Stimulated activated CD4-positive, alpha-beta T cell treated with anti-CD3 and anti-CD28 coated beads, Interleukin-1b, Interleukin-23, amount 100 ng/mL, for 24 hours (primary cell): ENCODE data around the gene TECPR2.

Source experiments
- DNase-seq, 4 experiments: peaks; one replicate each; pipeline ENCODE4 v3.0.0-alpha.2; 2020; ENCODE audit warnings: low read depth in 4 of 4, low spot score in 1 of 4

The TECPR2 gene

GRCh38 chr14:102461490-102462338, 99.0 kb downstream of the TECPR2 start:
- DNase-seq, result no peak

- no peak for DNase-seq
Measured at GRCh38 chr14:102462391-102462790, 99.7 kb downstream of the TECPR2 start.

- DNase-seq, result no peak
Measured at GRCh38 chr14:102464006-102464405, 101.3 kb downstream of the TECPR2 start.

GRCh38 chr14:102464846-102465341, 102.2 kb downstream of the TECPR2 start:
- DNase-seq, result no peak

- DNase-seq, result no peak
Measured at GRCh38 chr14:102469261-102469660, 106.5 kb downstream of the TECPR2 start.

GRCh38 chr14:102471921-102472790, 109.4 kb downstream of the TECPR2 start:
- no peak for DNase-seq

GRCh38 chr14:102472791-102473150, 110.0 kb downstream of the TECPR2 start:
- DNase-seq, result no peak

GRCh38 chr14:102473559-102473958, 110.8 kb downstream of the TECPR2 start:
- no peak for DNase-seq

GRCh38 chr14:102474934-102475333, 112.2 kb downstream of the TECPR2 start:
- DNase-seq, result no peak

- no peak for DNase-seq
Measured at GRCh38 chr14:102479107-102479506, 116.4 kb downstream of the TECPR2 start.

GRCh38 chr14:102479777-102480176, 117.0 kb downstream of the TECPR2 start:
- no peak for DNase-seq

GRCh38 chr14:102481371-102481770, 118.6 kb downstream of the TECPR2 start:
- DNase-seq, result no peak

GRCh38 chr14:102481791-102482238, 119.1 kb downstream of the TECPR2 start:
- no peak for DNase-seq

- no peak for DNase-seq
Measured at GRCh38 chr14:102484316-102484715, 121.6 kb downstream of the TECPR2 start.

- DNase-seq, result no peak
Measured at GRCh38 chr14:102485693-102486512, 123.2 kb downstream of the TECPR2 start.

- DNase-seq, result no peak
Measured at GRCh38 chr14:102486513-102487203, 123.9 kb downstream of the TECPR2 start.

- no peak for DNase-seq
Measured at GRCh38 chr14:102487204-102487577, 124.5 kb downstream of the TECPR2 start.

GRCh38 chr14:102490456-102490855, 127.7 kb downstream of the TECPR2 start:
- DNase-seq, result no peak

- no peak for DNase-seq
Measured at GRCh38 chr14:102491366-102491765, 128.6 kb downstream of the TECPR2 start.

- no peak for DNase-seq
Measured at GRCh38 chr14:102491786-102492530, 129.2 kb downstream of the TECPR2 start.
